Panc1 (cell line): ENCODE data around the gene SMTNL1.

Source experiments
- CTCF ChIP-seq: fragments of 450-650 bp; IDR thresholded peaks from 2 replicates; pipeline ENCODE4 v1.5.1; 2017; ENCODE audit warnings: mild to moderate bottlenecking
- POLR2AphosphoS5 ChIP-seq: IDR thresholded peaks from 2 replicates; pipeline ENCODE4 v1.6.1; 2012; ENCODE audit warnings: mild to moderate bottlenecking, low read depth, low read length, moderate library complexity
- REST ChIP-seq, 2 experiments: IDR thresholded peaks; 2 replicates each; pipeline ENCODE4 v1.6.1; 2011 to 2012; ENCODE audit warnings: low read depth in 2 of 2, control low read depth in 1 of 2, low read length in 1 of 2, mild to moderate bottlenecking in 1 of 2, moderate library complexity in 1 of 2; ENCODE audit not compliant: insufficient read depth in 1 of 2

GRCh38 chr11:57502376-57502775 lies 35.0 kb upstream of the SMTNL1 start:
- TF ChIP-seq CTCF (no peak), POLR2AphosphoS5 (no peak), REST (IDR thresholded peaks at IDR 0.05; ENCODE audit: insufficient read depth in 1 of 2, low read depth in 2 of 2, low read length in 1 of 2) (no peak)
